GM03348 (cell line): ENCODE results near the gene SNAI3.
A peak's percentile ranks its signal among the peaks of the same experiment; 100 is the strongest.

Experiments used
- DNase-seq: peaks from one replicate; pipeline ENCODE4 v3.0.0; 2012; ENCODE audit warnings: low spot score

The SNAI3 gene

GRCh38 chr16:88721236-88721635 lies 34.9 kb upstream of the SNAI3 start:
- DNase-seq, result no peak

DNA sequence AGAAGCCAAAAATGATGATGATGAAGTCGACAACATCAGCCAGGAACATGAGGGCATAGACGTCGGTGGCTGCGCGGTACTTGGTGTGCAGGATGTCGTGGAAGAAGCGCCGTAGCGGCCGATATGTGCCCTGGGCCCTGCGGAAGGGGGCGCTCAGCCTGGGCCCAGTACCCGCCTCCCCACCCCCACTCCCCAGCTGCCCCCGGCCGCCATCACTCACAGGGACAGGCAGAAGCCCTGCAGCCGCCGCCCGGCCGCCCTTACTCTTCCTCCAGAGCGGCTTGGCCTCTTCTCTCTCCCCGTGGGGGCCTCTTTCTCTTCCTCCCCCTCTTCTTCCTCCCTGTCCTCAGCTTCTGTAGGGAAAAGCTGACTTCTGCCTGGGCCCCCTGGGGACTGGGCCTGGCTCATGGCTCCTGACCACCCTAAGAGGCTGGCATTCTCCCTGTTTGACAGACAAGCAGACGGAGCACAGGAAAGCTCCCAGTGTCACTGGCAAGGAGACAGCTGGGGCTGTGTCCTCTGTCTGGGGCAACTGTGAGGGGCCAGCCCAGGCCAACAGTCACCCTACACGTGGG lies 34.2 kb upstream of the SNAI3 start:
- no peak for DNase-seq

DNA sequence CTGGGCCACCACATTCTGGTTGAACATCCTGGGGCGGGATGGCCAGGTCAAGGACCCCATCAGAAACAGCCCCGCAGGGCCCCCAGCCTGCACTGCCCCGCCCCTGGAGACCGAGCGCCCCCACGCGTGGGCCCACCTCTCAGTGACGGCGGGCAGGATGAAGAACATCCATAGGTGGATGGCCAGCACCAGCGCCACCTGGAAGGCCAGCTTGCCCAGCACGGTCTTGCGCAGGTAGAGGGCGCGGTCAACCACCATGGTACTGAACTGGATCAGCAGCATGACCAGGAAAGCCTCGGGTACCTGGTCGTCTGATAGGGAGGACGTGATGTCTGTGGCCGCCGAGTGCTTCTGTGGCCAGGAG lies 33.6 kb upstream of the SNAI3 start:
- no peak for DNase-seq

GRCh38 chr16:88719267-88719932 lies 33.1 kb upstream of the SNAI3 start:
- no peak for DNase-seq

GRCh38 chr16:88718178-88718577 lies 31.9 kb upstream of the SNAI3 start:
- DNase-seq, result no peak

DNA sequence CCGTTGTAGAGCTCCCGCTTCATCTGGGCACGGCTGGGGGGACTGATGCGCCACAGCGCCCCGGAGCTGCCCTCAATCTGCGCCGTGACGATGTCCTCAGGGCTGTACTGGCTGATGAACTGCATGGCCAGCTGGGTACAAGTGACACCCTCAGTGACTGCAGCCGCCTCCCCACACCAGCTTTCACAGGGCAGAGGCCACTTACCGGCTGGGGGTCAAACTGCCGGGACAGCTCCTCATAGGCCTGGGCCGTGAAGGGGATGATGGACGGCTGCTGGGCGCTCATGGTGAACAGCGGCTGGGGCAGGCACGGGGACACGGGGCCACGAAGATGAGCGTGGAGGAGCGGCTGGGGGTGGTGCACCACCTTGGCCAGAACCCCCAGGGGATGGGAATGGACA lies 30.3 kb upstream of the SNAI3 start:
- DNase-seq, result no peak

GRCh38 chr16:88716201-88716600 lies 29.9 kb upstream of the SNAI3 start:
- DNase-seq, result no peak

GRCh38 chr16:88715312-88716190 lies 29.2 kb upstream of the SNAI3 start:
- DNase-seq, result no peak

GRCh38 chr16:88714420-88715302 lies 28.4 kb upstream of the SNAI3 start:
- no peak for DNase-seq

GRCh38 chr16:88713568-88714419 lies 27.5 kb upstream of the SNAI3 start:
- no peak for DNase-seq

DNA sequence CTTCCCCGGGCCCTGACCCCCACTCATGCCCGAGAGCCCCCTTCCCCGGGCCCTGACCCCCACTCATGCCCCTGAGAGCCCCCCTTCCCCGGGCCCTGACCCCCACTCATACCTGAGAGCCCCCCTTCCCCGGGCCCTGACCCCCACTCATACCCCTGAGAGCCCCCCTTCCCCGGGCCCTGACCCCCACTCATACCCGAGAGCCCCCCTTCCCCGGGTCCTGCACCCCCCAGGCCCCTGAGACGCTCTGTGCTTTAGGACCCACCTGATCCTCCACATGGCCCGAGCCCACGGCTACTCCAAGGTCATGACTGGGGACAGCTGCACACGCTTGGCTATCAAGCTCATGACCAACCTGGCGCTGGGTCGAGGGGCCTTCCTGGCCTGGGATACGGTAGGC lies 26.7 kb upstream of the SNAI3 start:
- no peak for DNase-seq

DNA sequence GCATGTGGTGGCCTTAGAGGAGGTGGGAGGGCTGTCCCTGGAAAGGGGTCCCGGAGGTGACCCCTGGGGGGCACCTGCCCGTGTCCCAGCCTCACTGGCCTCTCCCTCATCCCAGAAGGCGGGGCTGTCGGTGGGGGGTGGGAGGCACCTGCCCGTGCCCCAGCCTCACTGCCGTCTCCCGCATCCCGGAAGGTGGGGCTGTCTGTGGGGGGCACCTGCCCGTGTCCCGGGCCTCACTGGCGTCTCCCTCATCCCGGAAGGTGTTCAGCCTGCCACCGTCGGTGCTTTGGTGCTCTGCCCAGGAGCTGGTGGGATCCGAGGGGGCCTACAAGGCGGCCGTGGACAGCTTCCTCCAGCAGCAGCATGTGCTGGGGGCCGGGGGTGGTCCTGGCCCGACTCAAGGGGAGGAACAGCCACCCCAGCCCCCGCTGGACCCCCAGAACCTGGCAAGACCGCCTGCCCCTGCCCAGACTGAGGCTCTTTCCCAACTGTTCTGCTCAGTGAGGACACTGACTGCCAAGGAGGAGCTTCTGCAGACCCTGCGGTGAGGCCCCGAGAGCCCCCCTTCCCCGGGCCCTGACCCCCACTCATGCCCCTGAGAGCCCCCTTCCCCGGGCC lies 26.2 kb upstream of the SNAI3 start:
- no peak for DNase-seq

GRCh38 chr16:88711750-88712340 lies 25.5 kb upstream of the SNAI3 start:
- DNase-seq, result no peak

DNA sequence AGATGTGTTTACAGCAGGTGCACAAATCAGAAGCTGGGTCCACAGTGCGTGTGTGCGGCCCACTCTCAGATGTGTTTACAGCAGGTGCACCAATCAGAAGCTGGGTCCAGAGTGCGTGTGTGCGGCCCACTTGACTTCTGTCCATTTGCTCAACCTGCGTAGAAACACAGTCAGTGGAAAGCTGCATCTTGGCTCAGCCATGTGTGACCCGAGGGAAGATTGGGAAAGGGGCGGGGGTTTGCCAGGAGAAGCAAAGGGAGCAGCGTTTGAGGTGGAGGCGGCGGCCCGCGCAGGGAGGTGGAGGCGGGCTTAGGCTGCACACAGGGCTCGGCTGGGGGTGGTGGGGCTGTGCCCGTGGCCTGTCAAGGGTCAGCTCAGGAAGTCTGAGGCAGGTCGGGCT lies 24.2 kb upstream of the SNAI3 start:
- no peak for DNase-seq

DNA sequence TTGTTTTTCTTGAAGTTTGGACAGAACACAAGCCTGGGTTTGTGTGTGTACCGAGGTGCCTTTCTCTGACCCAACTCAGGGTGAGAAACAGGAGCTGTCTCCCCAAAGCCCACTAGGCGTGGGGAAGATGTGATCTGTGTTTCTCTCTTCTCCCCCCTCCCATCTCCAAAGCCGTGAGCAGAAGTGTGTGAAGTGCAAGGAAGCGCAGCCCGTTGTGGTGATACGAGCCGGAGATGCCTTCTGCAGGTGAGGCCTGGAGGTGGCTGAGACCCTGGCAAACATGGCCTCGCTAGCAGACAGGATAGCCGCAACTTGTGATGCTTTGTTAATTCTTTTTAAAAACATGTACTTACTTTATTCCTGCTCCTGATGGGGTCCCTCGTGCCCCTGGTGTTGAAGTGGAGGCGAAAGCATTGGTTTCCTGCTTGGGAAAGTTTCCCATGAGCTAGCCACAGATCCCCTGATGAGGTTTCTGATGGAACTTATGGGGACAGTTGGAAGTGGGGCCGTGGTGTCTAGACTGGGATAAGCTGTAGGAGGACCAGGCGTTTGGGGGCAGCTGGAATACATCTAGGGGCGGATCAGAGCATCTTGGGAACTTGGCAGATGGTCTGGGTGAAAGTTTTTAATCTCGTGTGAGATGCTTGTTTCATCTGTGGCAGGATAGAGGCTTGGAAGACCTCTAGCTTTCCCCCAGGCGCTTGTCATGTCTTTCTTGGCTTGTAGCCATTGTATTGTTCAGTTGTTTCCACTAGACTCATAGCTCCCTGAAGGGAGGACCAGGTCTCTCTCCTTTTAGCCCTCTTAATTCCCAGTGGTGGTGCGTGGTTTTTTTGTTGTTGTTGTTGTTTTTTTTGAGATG lies 20.9 kb upstream of the SNAI3 start:
- DNase-seq, result no peak

- peak; percentile 99 for DNase-seq
Measured at GRCh38 chr16:88706229-88706964, 20.1 kb upstream of the SNAI3 start, which contains the start of the genes CTU2 and RNF166. TSS of gene CTU2 (plus strand) at chr16:88706503. CDS start at chr16:88706531, 28 bp downstream. TSS of gene RNF166 (minus strand) at chr16:88706408. CDS start at chr16:88706325, 83 bp downstream.

DNA sequence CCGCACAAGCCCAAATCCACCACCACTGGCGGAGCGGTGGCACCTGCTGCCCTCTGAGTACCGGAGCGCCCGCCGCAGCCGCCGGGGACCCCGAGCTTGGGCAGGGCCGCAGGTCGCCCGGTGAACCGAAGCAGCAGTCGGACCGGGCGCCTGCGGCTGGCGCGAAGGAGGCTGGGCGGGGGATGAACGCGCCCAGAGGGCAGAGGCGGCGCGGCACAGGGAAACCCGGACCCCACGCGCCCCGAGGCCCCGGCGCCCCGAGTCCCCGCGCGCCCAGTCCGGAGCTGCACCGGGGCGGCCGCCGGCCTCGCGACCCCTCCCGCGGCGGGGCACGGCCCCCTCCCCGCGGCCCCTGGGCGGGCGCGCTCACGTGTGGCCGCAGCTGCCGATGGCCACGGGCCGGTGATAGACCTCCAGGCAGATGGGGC lies 19.5 kb upstream of the SNAI3 start:
- peak; percentile 67 for DNase-seq

GRCh38 chr16:88705076-88705684 lies 18.9 kb upstream of the SNAI3 start:
- DNase-seq, result peak; percentile 63
